T-helper 1 cell (primary cell): ENCODE results near the gene PPAN.

Experiments
- DNase-seq, 5 donors: peaks; one replicate each; pipeline ENCODE4 v3.0.0-alpha.2; 2012 to 2020
- total RNA-seq, 4 donors: gene quantifications; one replicate each; lab custom pipeline; 2026; lab: John Stamatoyannopoulos, UW

PPAN gene, protein sequence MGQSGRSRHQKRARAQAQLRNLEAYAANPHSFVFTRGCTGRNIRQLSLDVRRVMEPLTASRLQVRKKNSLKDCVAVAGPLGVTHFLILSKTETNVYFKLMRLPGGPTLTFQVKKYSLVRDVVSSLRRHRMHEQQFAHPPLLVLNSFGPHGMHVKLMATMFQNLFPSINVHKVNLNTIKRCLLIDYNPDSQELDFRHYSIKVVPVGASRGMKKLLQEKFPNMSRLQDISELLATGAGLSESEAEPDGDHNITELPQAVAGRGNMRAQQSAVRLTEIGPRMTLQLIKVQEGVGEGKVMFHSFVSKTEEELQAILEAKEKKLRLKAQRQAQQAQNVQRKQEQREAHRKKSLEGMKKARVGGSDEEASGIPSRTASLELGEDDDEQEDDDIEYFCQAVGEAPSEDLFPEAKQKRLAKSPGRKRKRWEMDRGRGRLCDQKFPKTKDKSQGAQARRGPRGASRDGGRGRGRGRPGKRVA
- total RNA-seq, result 11.4 to 15.5 (median 12.5) reads per million in 4 donors

DNA sequence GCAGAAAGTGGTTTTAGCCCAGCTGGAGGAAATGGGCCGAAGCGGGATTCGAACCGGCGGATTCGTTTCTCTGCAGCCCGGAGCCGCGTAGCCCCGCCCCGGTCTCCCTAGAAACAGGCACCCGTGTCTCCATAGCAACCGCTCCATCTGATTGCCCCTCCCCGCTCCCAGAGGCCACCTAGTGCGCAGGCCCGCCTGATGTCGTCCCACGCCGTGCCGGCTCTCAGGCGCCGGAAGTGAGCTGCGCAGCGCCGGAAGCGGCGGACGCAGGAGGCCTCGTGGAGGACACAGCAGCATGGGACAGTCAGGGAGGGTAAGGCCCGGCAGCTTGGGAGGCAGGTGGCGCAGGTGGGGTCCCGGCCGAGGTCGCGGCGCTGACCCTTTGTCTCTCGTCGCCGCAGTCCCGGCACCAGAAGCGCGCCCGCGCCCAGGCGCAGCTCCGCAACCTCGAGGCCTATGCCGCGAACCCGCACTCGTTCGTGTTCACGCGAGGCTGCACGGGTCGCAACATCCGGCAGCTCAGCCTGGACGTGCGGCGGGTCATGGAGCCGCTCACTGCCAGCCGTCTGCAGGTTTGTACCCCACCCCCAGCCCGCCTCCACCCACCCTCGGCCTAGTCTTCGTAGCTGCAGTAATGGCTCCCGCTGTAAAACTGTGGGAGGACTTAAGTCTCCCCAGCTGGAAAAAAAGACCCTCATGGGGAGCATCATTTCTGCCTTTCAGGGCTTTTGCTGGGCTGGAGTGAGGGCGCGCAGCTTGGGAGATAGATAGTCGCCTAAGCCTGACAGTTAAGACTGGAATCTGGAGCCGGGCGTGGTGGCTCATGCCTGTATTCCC lies at the start of gene PPAN:
Gene PPAN, plus strand, starts transcription at position 263 of the 837 bp plus-strand sequence. Its CDS starts 33 bp downstream, at position 296.
- peak; percentile 96 to 99 (median 98) for DNase-seq

DNA sequence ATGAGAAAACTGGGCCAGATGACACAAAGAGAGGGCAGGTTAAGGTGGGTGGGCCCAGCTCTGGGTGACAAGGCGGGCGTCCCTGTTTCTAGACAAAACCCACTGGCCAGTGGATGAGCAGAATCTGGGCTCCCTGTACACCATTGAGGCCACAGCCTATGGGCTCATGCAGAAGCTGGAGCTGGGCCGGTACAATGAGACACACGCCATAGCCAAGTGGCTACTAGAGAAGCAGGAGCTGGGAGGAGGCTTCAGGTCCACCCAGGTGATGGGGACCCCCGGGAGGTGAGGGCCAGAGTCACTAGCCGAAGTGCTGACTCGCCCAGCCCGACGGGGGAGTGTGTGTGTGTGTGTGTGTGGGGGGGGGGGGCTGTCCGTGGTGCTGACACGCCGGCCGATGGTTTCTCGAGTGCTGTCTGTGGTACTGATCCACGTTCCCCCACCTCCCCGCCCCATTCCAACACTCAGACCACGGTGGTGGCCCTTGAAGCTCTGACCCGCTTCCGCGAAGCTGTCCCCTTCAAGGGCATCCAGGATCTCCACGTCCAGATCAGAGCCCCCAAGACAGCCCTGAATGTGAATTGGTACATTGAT lies 44.3 kb upstream of the PPAN start:
- DNase-seq, result no peak

DNA sequence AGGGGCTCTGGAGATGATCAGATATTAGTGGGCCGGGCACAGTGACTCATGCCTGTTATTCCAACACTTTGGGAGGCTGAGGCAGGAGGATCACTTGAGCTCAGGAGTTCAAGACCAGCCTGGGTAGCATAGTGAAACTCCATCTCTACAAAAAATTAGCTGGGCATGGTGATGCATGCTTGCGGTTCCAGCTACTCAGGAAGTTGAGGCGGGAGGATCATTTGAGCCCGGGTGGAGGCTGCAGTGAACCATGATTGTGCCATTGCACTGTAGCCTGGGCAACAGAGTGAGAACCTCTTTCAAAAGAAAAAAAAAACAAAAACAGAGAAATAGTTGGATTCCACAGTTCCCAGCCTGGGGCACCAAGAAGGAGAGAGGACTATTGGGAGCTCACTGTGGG lies 38.0 kb upstream of the PPAN start:
- DNase-seq, result no peak

DNA sequence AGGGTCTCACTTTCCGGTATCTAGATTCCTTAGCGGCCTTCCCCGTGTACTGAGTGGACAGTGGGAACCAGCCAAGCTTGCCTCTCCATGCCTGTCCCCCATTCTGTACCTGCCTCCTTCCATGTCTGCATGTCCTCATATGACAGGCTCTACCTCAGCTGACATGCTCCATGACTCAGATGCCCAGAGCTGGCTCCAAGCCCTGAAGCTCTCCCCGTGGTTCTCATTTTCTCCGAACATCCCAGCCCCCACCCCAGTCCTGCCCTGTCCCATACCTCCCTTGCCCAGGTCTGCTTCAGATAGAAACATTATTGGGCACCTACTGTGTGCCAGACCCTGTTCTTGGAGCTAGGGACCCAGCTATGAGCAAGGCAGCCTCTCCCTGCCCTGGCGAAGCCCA lies 37.1 kb upstream of the PPAN start:
- no peak for DNase-seq

DNA sequence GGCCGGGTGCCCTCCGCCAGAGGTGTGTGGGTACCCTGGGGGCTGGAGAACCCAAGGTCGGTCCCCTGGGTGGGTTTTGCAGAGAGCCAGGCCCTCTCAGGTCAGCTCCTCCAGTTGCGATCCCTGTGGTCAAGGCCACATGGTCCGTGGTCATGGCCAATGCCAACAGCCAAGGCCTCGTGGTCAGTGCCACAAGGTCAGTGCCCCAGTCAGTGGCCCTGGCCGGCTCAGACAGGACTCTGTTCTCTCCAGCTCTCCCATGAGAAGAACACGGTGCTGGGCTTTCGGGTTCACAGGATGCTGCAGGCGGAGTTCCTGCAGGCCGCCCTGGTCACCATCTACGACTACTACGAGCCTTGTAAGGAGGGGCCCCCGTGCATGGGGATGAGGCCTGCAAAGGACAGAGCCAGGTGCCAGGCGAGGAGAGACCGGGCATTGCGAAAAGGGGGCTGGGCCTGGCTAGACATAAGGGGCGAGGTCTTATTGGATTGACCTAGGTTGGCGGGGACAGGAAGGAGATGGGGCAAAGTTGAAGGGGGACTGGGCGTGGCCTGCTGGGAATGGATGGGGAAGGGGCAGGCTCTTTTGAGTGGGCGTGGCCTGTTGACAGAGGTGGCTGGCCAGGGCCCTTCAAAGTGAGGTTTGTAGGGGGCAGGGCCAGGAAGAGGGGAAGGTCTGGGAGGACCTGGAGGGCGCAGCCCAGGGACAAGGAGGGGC lies 35.3 kb upstream of the PPAN start:
- no peak for DNase-seq

DNA sequence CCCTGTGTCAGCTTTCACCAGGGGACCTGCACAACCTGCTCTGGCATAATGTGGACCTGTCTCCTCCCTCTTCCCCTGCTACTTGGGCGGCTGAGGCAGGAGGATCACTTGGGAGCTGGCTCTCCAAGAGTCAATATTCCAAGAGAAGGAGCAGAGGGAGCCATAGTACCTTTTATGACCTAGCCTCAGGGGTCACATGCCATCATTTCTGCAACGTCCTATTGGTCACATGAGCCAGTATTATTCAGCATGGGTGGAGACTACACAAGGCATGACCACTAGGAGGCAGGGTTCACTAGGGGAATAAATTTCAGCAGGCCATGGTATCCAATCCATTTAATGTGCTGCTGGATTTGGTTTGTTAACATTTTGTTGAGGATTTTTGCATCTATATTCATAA lies 32.0 kb upstream of the PPAN start:
- DNase-seq, result peak in 3 of 5 donors; percentile 17 to 60 (median 42)

DNA sequence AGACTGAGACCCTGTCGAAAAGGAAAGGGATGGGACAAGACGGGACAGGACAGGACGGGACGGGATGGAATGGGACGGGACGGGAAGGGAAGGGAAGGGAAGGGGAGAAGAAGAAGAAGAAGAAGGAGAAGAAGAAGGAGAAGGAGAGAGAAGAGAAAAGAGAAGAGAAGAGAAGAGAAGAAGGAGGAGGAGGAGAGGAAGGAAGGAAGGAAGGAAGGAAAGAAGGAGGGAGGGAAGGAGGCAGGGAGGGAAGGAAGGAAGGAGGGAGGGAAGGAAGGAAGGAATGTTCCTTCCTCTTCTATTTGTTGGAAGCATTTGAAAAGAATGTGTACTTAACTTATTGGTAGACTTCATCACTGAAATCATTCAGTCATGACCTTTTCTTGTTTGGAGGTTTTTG lies 29.6 kb upstream of the PPAN start:
- DNase-seq, result no peak

DNA sequence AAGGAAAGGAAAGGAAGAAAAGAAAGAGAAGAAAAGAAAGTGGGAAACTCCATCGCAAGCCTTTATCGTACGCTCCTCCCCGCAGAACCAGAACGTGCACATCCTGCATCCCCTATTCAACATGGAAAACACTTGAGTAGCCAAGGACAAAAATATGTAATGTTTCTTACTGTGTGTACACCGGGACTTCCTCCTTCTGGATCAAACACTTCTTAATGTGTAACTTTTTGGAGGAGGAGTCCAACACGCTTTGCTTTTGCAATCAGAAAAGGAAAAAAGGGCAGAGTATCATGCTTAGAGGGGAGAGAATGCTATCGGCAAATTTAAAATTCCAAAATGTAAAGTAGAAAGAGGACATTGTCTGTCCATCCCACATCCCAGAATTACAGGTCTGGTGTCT lies 27.8 kb upstream of the PPAN start:
- no peak for DNase-seq

DNA sequence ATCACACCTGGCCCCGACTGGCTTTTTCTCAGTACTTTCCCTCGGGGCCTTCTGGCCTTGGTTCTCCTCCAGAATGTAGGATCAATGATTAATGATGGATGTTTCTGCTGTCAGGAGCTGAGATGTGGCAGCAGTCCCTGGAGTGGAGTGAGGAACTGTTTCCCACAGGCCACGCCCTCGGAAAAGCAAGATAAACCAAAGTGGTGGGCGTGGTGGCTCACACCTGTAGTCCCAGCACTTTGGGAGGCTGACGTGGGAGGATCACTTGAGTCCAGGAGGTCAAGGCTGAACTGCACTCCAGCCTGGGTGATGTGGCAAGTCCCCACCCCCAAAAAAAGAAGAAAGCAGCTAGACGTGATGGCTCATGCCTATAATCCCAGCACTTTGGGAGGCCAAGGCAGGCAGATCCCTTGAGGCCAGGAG lies 27.1 kb upstream of the PPAN start:
- DNase-seq, result no peak

DNA sequence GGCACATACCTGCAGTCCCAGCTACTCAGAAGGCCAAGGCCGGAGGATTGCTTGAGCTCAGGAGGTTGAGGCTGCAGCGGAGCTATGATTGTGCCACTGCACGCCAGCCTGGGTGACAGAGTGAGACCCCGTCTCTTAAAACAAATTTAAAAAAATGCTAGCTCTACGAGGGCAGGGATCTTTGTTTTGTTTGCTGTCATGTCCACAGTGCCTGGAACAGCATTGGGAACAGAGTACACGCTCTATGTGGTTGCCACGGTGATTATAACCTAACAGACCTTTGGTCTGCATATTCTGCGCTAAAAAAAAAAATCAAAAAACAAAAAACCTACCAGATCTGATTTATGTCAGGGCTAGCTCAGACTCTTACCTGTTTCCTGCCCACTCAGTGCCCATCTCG lies 22.3 kb upstream of the PPAN start:
- no peak for DNase-seq

DNA sequence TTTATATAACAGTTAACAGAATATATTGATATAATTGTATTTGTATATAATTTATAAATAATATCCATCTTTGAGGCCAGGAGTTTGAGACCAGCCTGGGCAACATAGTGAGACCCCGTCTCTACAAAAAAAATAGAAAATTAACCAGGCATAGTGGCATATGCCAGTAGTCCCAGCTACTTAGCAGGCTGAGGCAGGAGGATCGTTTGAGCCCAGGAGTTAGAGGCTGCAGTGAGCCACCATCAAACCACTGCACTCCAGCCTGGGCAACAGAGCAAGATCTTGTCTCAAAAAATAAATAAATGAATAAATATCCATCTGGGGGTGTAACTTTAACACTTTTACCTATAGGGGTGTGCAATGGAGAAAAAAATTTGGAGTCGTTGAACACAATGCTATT lies 21.4 kb upstream of the PPAN start:
- DNase-seq, result no peak

DNA sequence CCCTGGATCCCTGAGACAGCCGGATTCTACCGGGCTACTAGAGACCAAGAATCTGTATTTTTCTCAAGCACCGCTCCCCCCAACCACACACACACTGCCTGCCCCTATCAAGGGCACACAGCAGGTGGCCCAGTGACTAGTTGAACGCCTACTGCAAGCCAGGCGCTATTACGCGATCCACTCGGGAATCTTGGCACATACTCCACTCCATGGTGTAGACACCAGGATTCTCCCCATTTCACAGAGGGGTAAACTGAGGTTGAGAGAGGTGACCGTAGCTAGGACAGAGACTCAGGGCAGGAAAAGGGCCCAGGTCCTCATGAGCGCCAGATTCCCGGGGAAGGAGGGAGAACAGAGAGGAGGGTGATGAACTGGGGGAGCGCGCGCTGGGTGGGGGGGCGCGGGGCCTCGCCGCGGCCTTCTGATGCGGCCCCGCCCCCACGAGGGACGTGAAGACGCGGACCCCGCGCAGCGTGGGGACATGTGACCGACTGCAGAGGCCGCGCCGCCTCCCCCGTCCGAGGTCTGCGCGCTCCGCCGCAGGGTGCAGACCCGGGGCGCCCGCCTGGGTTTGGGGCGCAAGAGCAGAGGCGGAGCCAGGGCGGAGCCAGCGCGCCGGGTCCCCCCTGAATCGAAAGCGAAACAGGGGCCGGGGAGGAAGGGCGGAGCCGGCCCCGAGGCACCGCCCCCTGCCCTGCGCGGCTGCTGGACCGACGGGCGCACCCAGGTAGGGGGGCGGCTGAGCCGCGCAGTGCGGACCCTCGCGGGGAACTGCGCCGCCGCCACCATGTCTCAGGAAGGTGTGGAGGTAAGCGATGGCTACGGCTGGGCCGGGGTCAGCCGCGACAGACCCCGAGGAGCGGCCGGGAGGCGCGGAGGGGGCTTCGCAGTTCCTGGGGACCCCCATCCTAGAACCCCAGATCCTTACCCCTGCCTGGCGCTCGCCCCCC lies 20.2 kb upstream of the PPAN start, which contains the start of gene SHFL:
Gene SHFL, plus strand, starts transcription at position 677 of the 950 bp plus-strand sequence. Its CDS starts 111 bp downstream, at position 788.
- DNase-seq, result peak; percentile 76 to 86 (median 80)

DNA sequence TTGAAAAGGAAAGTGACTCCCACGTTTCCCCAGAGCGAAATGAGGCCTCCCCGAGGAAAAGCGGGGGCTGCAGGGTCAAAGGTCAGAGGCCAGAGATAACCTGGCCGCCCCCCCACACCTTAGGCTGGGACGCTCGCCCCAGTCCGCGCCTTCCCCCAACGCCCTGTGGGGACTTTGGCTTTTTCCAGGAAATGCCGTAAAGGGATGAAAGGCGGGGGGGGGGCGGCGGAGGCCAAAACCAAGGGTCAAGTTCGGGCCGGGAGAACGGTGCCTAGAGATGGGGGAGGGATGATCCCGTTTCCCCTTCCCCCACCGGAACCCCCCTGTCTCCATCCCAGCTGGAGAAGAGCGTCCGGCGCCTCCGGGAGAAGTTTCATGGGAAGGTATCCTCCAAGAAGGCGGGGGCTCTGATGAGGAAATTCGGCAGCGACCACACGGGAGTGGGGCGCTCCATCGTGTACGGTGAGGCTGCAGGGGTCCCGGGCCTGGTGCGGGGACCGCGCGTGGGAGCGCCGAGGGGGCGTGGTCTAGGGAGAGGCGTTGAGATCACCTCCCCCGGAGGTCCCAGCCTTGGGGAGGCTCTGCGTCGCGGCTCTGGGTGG lies 19.5 kb upstream of the PPAN start:
- peak in 1 of 5 donors; percentile 41 for DNase-seq

DNA sequence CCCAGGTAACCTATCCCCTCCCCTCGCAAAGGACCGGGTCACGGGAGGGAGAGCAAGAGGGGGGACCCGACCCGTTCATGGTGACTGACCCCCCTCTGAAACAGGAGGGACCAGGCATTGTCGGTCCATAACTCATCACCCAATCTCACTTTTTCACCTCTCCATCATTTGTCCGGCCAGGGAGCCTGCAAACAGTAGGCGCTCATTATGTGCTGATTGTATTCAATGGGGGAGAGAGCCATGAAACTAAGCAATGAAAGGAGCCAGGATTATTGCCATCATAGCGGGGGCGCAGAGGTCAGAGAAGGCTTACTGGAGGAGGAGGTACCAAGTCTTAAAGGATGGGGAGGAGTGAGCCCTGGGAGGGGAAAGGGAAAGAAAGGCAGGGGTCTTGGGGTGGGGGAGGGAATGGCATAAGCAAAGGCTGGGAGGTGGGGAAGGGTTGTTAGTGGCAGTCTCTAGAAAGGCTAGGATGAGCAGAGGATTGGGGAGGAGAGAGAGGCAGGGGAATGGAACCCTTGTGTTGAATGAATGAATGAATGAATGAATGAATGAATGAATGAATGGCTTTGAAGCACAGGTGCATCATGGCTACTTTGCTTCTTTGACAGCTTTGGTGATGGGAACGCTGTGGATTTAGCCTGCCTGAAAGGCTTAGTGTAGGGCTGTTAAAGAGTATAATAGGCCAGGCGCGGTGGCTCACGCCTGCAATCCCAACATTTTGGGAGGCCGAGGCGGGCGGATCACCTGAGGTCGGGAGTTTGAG lies 18.7 kb upstream of the PPAN start:
- DNase-seq, result no peak

DNA sequence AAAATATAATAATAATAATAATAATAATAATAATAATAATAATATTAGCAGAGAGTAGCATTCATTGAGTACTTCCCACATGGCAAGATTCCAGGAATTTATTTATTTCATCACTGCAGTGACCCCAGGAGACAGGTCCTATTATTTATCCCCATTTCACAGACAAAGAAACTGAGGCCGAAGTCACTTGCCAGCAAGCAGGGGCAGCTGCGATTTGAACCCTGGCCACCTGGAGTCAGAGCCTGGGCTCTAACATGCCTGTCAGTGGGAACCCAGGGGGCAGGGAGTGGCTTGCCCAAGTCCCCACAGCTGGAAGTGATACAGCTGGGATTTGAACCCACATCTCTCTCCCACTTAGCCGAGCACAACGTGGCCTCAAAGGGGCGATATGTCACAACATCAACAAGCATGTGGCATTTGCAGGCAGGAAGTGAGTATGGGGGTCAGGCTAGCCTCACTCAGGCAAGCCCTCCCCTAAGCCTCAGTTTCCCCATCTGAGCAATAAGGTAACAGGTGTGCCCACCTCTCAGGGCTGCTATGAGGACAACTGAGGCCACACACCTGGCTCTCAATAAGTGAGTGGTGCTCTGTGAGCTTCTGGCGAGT lies 17.1 kb upstream of the PPAN start:
- DNase-seq, result no peak

DNA sequence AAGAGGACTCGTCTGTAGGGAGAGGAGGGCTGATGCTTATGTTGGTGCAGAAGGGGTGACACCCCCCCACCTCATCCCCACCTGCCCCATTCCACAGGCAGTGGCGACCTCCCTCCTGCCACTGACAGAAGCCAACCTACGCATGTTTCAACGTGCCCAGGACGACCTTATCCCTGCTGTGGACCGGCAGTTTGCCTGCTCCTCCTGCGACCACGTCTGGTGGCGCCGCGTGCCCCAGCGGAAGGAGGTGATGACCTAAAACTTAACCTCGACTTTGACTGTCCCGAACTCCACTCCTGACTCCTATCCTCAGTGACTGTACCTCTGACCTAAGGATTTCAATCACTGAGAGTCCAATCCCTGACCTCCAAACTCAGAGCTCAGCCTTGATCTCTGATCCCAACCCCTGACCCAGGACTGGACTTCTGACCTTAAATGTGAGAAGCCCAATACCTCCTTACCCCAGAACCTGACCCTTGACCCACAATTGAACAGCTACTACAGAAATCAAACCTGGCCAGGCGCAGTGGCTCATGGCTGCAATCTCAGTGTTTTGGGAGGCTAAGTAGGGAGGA lies 16.3 kb upstream of the PPAN start:
- DNase-seq, result no peak

DNA sequence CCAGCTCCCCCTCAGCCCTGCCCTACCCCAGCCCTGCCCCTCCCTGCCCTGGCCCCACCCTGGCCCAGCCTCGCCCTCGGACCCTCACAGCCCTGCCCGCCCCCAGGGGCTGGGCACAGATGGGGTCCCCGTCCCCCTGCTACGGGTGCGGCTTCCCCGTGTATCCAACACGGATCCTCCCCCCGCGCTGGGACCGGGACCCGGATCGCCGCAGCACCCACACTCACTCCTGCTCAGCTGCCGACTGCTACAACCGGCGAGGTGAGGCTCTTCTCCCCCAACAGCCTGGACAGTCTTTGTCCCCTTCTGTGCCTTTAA lies 14.8 kb upstream of the PPAN start:
- no peak for DNase-seq

DNA sequence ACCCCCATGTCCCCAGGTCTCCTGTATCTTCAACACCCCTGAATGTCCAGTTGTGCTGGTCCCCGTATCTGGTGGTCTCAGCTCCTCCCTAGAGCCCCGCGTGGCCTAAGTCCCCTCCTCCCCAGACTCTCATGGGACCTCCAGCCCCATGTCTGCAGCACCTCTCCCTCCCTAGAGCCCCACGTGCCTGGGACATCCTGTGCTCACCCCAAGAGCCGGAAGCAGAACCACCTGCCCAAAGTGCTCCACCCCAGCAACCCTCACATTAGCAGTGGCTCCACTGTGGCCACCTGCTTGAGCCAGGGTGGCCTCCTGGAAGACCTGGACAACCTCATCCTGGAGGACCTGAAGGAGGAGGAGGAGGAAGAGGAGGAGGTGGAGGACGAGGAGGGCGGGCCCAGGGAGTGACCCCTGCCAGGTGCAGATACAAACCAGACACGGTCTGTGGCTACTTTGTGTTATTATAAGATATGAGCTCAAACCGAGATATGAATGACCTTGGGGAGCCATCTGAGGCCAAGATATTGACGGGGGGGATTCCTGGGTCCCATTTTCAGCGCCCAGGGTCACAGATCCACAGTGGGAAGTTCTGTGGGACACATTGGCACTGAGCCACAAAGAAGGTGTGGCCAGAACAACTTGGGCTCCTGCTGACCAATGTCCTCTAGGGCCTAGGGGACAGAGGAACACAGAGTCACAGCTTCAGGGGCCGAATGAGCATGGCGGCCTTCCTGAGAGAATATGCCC lies 14.1 kb upstream of the PPAN start:
- DNase-seq, result no peak
